GM19328 (cell line): ENCODE measurements around the gene G6PC1.
"Not testable (repeated sequence)": the region's sequence is repeated elsewhere in the genome, so short reads cannot be mapped to it uniquely, and the experiment has no call there.

ENCODE experiments used
- ATAC-seq: cut with Tn5 transposase; IDR thresholded peaks from one replicate; pipeline ENCODE4 v1.9.1; 2021; ENCODE audit warnings: mild to moderate bottlenecking, moderate library complexity; ENCODE audit not compliant: unreplicated experiment

The G6PC1 gene

DNA sequence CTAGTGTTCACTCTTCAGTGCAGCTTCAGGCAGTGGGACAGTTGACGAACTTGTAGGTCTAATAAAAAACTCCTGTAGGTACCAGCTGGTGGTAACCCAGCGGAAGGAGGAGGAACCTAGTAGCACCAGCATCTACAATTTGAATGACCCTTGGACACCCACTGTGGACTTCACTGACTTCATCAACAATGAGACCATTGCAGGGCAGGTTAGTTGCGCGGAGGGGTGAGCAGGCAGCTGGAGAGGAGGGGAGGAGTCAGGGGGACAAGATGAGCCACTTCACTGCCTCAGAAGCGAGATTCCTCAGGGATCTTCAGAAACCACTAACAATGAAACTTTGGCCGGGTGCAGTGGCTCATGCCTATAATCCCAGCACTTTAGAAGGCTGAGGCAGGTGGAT, 27.3 kb upstream of the G6PC1 start:
- ATAC-seq = no peak

DNA sequence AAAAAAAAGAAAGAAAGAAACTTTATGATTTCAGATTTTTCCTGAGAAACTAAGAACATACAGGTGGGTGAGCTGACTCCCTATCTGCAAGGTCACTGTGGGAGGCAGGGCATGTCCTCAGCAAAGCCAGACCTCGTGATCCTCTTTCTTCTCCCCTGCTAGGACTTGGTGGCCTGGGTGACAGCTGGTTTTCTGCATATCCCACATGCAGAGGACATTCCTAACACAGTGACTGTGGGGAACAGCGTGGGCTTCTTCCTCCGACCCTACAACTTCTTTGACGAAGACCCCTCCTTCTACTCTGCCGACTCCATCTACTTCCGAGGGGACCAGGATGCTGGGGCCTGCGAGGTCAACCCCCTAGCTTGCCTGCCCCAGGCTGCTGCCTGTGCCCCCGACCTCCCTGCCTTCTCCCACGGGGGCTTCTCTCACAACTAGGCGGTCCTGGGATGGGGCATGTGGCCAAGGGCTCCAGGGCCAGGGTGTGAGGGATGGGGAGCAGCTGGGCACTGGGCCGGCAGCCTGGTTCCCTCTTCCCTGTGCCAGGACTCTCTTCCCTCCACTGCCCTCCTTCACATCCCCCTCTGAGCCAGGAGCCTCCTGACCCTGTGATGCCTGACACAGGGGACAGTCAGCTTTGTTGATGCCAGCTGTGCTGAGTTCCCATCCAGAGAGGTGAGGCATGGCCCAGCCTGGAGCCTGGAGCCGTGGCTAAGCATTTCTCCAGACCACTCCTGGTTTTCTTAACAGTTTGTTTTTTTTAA, 26.5 kb upstream of the G6PC1 start:
- not testable (repeated sequence) for ATAC-seq

DNA sequence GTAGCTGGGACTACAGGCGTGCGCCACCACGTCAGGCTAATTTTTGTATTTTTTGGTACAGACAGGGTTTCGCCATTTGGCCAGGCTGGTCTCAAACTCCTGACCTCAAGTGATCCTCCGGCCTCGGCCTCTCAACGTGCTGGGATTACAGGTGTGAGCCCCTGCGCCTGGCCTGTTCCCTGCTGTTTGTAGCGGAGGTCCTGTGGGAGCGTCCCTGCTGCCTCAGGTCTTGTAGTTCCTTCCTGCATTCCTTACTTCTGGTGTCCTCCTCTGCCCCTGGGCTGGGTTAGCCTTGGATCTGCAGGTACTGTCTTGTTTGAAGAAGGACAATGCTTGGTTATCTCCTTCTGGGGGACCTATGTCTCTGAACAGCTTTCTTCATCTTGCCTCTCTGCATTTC, 23.6 kb upstream of the G6PC1 start:
- no peak for ATAC-seq

DNA sequence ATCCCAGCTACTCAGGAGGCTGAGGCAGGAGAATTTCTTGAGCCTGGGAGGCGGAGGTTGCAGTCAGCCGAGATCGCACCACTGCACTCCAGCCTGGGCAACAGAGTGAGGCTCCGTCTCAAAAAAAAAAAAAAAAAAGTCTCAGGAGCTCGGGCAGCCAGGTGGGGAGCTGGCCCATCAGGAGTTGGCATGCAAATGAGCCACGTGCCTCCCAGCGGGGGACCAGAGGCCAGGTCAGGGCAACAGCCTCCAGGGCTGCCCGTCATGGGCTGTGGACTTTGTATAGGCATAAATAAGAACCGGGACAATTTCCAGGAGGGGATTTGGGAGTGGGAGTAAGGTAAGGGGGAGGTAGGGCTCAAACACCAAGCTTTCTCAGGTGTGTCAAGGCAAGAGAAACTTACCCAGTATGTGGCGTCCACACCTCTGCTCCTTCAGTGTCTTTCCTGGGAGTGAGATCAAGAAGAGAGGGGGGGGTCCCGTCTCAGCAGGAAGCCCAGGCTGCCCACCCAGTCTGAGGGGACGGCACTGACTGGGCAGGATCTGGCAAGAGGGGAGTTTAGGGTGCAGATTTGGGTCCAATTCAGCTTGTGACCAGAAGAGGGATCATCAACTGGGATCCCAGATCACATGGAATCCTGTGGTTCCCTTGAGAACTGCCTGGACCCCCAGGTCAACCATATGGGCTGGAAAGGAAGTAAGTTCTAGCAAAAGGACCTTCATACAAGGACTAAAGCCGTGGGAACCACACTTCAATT, 22.3 kb upstream of the G6PC1 start:
- no peak for ATAC-seq

DNA sequence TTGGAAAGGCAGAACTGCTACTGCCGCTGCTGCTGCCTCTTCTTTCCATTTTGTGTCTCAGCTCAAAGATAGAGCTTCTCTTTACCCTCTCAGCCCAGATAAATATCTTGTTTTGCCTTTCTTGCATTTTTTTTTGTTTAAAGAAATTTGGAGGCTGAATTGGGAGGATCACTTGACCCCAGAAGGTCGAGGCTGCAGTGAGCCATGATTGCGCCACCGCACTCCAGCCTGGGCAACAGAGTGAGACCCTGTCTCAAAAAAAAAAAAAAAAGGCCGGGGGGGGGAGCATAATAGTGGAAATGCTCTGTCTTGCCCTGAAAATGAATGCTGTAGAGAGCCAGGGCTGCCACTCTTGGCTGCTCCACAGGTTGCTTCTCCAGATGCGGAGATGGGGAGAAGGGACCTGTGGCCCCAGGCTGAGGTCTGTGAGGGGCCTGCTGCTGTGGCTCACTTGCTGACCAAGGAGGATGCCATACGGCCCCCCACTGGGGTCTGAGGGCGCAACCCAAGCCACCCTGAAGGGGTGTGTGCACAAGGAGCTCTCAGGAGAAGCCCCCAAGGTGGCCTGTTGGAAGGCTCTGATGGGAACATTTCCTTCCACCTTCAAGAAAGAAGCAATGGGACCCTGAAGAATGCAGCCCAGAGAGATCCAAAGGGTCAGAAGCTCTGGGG, 21.5 kb upstream of the G6PC1 start:
- no peak for ATAC-seq

DNA sequence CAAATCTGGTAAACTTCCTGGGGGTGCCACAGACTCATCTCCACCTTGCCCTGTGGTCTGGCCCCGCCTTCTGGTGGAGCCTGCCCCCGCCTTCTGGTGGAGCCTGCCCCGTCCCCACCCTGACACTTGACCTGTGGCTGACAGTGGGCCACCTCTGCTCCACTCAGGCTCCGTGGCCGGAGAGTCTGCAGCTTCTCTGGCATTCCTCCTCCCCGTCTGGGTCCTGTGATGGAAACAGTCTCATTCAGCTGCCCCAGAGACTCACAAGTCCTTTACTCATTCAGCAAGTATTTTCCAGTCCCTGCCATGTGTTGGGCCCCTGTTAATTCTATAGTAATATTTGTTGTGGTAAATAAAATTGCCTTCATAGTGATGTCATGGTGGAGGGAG, 21.0 kb upstream of the G6PC1 start:
- ATAC-seq = no peak

DNA sequence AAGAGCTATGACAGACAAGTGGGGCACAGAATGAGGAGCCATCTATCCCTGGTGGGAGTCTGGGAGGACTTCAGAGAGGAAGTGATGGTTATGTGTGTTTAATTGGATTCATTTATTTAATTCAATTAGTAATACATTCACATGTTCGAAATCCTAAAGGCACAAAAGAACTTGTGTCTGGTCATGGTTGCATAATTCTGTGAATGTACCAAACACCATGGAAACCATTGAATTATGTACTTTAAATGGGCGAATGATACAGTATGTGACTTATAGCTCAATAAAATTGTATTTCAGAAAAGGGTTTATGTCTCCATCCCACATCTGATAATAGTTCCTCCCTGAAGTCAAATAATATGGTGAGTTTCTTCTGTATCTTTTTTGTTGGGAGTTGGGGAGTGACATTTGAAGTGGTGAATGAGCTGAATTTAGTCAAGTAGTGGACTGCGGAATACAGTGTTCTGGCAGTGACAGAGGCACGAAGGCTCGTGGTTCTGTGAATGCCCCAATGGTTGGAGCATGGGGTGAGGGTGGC, 19.8 kb upstream of the G6PC1 start:
- no peak for ATAC-seq

DNA sequence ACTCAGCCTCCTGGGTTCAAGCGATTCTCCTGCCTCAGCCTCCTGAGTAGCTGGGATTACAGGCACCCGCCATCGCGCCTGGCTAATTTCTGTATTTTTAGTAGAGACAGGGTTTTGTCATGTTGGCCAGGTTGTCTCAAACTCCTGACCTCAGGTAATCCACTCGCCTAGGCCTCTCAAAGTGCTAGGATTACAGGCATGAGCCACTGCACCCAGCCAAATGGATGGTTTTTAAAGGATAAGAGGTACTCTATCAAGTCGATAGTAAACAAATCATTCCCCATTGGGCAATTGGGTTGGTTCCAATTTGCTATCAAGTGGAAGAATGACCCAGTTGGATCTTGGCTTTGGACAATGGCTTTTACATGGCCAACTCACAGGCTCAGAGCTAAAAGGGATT, 18.9 kb upstream of the G6PC1 start:
- ATAC-seq = not testable (repeated sequence)

DNA sequence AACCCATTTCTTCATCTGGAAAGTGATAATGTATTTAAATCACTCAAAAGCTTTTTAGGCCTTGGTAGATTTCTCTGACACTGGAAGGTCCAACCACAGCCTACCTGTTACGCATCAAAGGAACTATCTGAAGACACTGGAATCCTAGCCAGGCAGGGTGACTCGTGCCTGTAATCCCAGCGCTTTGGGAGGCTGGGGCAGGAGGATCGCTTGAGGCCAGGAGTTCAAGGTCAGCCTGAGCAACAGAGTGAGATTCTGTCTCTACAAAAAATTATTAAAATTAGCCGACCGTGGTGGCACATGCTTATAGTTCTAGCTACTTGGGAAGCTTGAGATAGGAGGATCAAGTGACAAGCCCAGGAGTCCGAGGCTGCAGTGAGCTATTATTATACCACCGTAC, 18.4 kb upstream of the G6PC1 start:
- no peak for ATAC-seq

DNA sequence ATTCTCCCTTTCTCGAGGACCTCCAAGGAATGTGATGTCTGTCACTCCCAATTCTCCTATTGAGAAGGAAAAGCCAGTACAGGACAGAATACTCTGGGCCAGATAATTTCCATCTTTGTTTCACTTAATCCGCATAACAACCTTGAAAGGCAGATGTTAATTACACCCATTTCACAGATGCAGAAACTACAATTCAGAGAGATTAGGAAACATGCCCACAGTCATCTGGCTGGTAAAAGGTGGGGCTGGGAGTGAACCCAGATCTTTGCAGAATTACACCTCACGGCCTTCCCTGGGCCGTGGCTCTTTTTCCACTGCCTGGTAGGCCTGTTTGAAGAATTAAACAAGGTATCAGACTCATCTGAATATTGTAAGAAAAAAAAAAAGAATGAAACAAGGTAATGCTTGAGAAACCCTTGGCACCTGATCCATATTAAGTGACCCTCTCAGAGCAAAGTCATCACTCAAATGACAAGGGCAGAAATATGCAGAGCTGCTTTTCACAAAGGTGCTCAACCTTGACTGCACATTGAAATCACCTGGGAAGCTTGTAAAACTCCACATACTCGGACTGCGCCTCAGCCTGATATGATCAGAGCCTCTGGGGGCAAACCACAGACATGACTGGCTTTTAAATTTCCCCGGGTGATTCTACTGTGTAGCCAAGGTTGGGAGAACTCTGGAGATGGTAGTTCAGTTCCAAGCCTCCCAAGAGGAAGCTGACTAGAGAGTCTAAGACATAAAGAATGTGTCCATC, 16.6 kb upstream of the G6PC1 start:
- no peak for ATAC-seq

DNA sequence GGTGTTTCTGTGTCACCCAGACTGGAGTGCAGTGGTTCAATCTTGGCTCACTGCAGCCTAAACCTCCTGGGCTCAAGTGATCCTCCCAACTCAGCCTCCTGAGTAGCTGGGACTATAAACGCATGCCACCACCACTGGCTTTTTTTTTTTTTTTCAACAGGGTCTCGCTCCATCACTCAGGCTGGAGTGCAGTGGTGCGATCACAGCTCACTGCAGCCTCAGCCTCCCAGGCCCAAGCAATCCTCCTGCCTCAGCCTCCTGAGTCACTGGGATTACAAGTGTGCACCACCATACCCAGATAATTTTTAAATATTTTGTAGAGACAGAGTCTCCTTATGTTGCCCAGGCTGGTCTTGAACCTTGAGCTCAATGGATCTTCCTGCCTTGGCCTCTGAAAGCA, 14.8 kb upstream of the G6PC1 start:
- not testable (repeated sequence) for ATAC-seq

DNA sequence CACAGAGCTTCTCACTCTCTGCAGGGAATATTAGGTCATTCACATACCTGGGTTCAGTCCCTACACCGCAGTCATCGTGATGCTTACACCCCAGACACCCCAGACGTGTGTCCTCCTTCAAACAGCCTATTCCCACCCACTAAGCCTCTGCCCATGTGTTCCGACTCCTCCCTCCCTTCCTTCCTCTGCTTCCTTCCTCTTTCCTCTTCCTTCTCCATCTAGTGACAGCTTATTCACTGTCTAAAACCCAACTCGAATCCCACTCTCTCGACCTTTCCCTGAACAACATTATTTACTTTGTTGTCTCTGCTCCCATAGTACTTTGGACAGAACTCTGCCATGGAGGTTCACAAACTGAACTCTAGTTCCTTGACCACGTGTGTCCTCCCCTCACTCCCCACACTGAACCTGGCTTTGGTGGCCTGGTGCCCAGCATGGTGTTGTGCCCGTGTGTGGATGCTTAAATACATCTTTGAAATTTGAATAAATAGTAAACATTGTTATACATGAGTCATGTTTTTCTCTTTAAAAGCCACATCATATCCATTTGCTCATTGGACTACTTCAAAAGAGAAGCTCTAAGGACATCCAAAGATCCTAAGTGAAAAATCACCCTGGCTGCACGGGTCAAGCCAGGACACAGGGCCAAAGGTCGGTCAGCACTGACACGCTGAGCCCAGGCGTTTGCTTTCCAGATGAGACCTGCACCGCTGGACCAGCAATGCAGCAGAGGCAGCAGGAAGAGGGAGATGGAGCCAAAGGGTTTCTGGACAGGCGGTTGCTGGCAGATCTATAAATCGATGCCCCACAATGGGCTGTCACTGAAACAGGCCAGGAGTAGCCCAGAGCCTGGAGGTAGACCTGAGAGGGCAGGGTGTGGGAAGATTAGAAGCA, 14.1 kb upstream of the G6PC1 start:
- ATAC-seq = no peak

DNA sequence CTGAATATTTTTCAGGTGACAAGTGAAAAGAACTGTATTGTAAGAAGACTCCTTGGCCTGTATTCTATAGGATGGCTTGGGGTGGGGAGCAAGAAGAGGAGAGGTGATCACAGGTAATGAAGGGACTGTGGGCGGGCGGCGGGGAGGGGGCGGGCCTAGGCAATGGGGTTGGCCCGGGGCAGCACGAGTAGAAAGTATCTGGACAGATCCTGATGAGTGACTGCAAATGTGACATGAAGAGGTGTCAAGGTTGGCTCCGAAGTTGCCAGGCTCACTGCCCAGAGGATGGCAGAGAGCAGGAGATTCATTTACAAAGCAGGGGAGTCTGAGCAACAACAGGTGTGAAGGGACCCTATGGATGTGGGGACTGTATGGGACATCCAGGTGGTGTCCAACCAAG, 10.8 kb upstream of the G6PC1 start:
- ATAC-seq = no peak

DNA sequence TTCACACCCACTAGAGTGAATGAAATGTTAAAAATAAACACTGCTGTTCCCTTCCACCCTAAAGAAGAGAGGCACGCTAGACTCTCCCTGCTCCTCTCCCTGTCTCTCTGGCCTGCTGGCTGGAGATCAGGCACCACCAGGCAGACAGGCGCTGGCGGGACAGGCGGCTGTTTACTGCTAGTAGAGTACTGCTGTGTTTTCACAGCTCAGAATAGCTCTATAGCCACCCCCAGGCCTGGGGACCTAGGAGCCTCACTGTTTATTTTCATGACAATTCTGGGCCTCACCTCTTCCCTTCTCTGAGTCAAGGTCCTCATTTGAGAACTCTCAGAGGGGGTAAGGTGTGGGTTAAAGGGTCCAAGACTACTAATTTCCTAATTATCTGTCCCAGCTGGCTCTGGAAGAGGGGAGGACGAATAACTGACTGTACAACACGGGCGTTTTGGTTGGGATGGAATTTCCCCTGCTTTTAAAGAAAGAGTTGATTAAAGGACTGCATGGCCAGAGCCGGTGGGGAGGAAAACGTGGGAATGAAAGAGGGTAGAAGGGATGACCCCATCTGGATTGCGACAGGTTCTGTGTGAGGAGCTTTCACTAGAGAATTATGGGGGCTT, 9.0 kb upstream of the G6PC1 start:
- no peak for ATAC-seq

DNA sequence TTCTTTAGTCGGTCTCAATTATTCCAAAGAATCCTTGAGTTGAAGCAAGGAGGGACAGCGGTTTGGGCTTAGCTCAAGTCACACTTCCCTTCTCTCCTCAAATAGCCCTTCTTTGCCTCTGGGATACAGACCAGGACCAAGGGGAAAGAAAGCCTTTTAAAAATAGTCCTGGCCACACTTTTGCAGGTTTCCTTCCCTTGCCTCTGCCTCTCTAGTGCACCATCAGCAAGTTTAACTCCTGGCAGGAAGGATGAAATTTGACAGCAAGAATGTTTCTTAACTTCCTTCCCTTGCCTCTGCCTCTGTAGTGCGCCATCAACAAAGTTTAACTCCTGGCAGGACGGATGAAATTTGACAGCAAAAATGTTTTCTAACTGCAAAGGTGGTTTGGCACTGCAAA, 7.2 kb upstream of the G6PC1 start:
- no peak for ATAC-seq

DNA sequence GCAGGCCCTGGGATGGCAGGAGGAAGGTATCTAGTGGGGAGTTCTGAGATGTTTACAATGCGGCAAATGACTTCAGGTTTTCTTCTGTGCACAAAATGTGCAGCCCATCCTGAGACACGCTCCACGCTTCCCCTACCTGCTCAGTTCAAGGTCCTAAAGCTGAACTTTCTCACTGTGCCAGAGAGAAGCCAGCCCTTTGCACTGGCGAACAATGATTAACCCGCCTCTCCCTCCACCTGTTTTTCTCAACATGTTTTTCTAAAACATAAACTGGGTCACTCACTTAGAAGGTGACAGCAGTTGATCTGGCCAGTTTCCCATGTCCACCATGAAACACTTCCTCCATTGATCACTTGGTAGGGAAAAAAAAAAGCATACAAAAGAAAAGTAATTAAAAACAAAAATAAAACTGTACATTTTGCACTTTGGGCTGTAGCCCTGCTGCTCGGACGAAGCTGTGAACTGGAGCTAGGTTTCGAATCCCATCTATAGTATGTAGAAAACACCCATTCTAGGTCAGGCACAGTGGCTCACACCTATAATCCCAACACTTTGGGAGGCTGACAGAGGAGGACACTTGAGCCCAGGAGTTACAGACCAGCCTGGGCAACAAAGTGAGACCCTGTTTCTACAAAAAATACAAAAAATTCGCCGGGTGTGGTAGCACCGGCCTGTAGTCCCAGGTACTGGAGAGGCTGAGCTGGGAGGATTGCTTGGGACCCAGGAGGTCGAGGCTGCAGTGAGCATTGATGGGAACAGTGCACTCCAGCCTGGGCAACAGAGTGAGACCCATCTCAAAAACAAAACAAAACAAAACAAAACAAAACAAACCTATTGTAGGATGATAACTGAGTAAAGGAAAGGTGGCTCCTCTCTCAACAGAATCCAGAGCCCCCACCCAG, 6.1 kb upstream of the G6PC1 start:
- ATAC-seq = no peak

DNA sequence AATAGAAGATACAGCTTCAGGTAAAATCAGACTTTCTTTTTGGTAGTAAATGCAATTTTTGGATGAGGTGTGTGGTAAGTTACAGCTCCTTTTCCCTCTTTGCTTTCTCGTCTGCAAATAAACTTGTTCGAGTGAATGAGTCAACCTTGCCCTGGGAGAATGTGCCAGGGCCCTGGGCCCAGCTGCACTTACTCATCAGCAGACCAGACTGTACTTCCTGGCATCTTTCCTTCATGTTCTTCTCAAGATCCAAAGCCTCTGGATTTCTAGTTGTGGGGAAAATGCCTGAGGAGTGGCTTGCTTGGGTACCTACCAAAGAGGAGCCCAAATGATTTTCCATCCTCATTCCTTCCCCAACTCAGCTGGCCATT, 5.4 kb upstream of the G6PC1 start:
- ATAC-seq = no peak

DNA sequence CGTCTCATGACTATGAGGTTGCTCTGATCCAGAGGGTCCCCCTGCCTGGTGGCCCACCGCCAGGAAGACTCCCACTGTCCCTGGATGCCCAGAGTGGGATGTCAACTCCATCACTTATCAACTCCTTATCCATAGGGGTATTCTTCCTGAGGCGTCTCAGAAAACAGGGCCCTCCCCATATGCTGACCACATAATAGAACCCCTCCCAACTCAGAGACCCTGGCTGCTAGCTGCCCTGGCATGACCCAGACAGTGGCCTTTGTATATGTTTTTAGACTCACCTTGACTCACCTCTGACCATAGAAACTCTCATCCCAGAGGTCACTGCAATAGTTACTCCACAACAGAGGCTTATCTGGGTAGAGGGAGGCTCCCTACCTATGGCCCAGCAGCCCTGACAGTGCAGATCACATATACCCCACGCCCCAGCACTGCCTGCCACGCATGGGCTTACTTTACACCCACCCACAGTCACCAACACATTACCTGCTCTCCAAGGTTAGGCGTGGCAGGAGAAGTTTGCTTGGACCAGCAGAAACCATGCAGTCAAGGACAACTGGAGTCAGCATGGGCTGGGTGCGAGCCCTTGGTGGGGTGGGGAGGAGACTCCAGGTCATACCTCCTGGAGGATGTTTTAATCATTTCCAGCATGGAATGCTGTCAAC, 2.3 kb upstream of the G6PC1 start:
- ATAC-seq = no peak
